GM20000 (cell line): ENCODE data around the gene PRTG.

Experiments used
- DNase-seq: peaks from one replicate; pipeline ENCODE4 v3.0.0; 2012; ENCODE audit warnings: low spot score
- CTCF ChIP-seq: IDR thresholded peaks from 2 replicates; pipeline ENCODE4 v1.5.1; 2012; ENCODE audit warnings: mild to moderate bottlenecking, control low read depth; ENCODE audit errors: extremely low read depth, missing control alignments

Gene PRTG

GRCh38 chr15:55652909-55653495, 90.0 kb downstream of the PRTG start:
- TF ChIP-seq CTCF, result no peak
- DNase-seq, result no peak

GRCh38 chr15:55652359-55652758, 90.6 kb downstream of the PRTG start:
- no peak for TF ChIP-seq CTCF
- no peak for DNase-seq

- no peak for DNase-seq
Measured at GRCh38 chr15:55649058-55649423, 93.9 kb downstream of the PRTG start.

GRCh38 chr15:55638764-55639163, 104.2 kb downstream of the PRTG start:
- TF ChIP-seq CTCF, result no peak
- no peak for DNase-seq

More at GRCh38 chr15:55649058-55649423, 93.9 kb downstream of the PRTG start:
- no peak for TF ChIP-seq CTCF

- no peak for DNase-seq
- no peak for TF ChIP-seq CTCF
Measured at GRCh38 chr15:55637086-55637485, 105.9 kb downstream of the PRTG start.

GRCh38 chr15:55633731-55634130, 109.2 kb downstream of the PRTG start:
- DNase-seq, result no peak
- TF ChIP-seq CTCF, result no peak

- no peak for TF ChIP-seq CTCF
- no peak for DNase-seq
Measured at GRCh38 chr15:55632434-55632833, 110.5 kb downstream of the PRTG start.

- no peak for DNase-seq
- no peak for TF ChIP-seq CTCF
Measured at GRCh38 chr15:55630858-55631257, 112.1 kb downstream of the PRTG start.
